NCI-H1048 (cell line): Measurements from ENCODE around the gene HDAC4.

Source experiments
- DNase-seq: peaks from one replicate; lab custom pipeline; 2025; lab: John Stamatoyannopoulos, UW

The HDAC4 gene

DNA sequence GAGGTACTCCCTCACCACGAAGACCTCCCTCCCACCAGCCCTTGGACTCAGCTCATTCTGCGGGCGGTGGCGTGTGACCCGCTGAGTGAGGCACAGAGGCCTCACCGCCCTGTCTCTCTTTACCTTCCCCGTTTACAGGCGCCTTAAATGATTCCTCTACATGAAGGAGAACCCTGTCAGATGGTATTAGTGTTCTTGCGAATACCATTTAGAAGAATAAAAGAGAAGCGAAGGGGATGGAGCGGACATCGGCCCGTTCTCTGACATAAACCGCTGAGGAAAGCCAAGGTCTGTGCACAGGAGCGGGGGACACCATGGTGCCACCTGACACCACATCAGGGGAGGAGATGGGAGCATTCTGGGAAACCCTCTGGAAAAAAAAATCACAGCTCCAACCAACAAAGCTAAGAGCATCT is 179.8 kb downstream of the HDAC4 start:
- DNase-seq = no peak

DNA sequence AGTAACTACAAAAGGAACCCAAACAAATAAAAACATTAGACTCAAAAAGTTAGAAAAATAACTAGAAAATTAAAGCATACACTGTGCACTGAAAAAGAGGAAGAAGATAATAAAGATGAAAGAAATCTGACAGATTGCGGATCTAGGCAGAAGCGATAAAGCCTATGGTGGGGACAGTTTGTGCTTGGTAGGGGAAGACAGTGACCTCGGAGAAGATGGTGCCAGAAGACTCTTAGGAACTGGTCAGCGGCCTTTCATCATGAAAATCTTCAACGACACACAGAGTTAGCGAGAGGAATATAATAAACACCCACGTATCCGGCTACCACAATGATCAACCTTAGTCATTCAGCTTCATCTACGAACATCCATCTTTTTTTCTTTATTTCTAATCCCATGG is 180.5 kb downstream of the HDAC4 start:
- no peak for DNase-seq

DNA sequence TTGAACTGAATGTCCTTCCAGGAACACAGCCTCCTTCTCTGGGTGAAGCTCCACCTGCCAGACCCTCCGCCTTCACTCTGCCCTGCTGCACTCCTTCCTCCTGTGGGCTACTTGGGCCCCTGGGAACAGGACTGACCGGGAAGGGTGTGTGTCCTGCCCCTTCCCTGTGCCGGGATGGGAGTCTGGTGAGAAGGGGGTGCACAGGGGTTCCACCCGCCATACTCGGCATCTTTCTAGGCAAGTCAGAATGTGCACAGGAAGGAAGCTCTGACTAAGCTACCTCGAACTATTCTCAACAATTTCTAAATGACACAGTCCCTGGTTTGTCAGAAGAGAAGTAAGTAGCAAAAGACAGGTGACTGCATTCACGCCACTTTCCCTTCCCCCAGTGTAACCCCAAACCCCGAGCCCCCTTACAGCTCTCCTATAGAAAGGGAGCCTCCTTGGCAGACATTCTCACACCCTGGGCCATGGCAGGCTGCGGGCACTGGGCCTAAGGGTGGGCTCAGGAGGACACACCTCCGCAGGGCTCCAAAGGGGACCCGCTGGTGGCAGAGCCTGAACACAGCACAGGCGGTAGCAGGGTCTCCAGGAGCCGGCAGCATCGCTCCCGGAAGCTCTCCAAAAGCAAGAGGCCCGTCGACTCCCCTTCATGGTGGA is 184.1 kb downstream of the HDAC4 start:
- no peak for DNase-seq

DNA sequence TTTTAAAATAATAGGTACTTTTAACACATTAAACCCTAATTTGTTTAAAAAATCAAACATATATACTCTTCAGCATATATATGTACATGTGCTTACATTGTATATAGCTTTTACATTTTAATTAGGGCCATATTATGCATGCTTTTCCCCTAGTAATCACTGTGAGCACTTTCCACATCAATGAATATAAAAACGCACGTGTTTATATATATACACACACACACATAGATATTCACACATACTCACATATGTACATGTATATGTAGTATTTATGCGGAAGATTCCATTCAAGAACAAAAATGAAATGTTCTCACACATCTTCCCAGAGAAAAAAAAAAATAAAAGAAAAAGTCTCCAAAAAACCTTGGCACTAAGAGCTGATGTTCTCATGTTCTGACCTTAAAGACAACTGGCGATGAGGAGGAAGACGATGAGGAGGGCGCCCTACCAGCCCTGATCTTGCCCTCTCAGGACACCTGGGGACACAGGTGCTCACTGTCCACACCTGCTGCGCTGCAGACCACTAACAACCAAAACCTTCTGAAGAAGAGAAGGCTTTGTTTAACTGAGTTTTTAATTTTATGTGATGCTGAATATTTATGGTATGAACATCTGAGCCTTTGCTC is 184.7 kb downstream of the HDAC4 start:
- DNase-seq = no peak

DNA sequence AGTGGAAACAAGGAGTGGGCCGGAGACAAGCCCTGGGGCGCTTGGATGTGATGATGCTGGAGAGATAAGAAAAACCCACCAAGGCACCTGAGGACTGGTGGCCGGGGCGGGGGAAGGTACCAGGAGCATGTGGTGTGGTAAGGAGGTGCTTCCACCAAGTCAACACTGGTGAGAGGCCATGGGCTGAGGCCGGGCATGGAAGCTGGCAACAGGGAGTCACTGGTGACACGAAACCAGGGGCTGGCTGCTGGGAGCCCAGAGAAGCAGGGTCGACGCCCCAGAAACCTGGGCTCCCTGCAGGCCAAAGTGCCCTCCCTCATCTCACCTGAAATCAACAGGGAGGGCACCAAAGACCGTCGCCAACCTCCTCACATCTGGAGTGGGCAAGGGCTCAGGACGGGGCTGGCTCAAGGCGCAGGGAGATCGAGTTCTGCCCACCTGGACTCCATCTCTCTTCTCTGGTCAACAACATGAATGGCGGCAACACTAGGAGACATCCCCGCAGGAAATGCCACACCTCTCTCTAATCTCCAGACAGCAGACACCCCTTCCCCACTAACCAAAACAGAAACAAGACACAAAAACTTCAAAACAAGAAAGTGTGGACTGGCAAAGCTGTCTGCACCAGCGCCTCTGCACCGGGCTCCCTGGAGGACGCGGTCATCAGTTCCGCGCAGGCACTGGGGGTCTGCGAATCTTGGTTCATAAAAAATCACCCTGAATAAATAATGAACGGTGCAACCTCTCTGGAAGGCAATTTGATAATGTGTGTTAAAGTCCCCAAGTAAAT is 185.5 kb downstream of the HDAC4 start:
- DNase-seq = no peak

DNA sequence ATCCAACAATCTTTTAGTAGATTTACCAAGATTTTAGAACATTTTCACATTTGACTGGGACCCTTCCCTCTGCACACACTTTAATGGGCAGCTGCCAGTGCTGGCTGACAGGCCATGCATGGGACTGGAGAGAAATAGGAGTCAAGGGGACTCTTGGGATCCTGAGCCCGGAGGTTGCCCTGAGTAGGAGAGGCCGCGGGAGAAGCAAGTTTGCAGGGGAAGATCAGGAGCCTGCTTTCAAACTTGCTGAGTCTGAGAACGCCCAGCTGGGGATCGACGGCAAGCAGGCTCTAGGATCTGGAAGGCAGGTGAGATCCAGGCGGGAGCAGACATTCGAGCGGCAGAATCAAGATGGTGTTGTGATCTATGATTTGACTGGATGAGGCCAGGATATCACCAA is 186.1 kb downstream of the HDAC4 start:
- DNase-seq = no peak

DNA sequence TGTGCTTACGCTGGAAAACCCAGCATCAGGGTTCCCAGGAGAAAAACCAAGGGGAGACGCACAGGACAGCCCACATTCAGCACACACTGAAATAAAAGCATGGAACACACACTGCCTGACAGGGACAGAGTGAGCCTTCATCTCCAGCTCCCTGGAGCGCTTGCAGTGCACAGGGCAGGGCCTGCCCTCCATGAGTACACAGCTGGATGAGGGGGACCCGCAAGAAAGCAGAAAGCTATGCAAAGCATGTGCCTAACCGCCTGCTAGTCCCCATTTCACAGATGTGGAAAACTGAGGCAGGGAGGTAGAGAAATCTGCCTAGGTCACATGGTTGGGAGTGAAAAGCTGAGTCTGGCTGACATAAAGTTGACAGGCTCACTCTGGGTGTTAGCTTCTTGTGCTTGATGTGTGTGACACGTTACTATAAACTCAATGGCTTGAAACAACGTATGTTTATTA is 187.1 kb downstream of the HDAC4 start:
- no peak for DNase-seq

DNA sequence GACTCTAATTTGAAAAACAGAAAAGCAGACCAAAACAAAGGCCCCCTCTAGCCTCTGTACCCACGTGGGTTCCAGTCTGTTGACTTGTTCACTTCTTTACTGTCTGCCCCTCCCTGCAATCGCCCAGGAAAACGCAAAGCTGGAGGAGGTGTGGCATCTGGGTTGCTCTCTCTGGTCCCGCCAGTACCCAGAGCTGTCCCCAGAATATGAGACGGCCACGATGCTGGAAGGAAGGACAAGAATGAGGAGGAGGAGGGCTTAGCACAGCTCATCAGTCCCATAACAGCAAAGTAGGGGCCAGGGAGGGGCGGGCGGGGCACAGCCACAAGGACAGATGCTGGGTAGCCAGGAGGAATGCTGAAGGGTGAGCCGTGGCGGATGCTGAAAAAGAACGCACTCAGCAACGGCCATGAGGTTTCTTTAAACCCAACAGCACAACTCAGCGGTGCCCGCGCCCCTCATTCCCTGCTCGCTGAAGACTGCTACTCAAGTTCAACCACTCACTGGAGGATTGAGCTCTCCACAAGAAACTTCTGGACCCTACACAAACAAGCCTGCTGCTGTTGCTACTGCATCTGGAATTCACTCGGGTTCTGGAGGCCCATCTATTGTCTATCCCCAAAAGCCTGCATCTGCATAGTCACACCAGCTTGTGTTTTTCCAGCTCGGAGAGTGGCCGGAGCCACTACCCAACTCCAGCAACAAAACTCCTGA is 187.7 kb downstream of the HDAC4 start:
- DNase-seq = no peak

DNA sequence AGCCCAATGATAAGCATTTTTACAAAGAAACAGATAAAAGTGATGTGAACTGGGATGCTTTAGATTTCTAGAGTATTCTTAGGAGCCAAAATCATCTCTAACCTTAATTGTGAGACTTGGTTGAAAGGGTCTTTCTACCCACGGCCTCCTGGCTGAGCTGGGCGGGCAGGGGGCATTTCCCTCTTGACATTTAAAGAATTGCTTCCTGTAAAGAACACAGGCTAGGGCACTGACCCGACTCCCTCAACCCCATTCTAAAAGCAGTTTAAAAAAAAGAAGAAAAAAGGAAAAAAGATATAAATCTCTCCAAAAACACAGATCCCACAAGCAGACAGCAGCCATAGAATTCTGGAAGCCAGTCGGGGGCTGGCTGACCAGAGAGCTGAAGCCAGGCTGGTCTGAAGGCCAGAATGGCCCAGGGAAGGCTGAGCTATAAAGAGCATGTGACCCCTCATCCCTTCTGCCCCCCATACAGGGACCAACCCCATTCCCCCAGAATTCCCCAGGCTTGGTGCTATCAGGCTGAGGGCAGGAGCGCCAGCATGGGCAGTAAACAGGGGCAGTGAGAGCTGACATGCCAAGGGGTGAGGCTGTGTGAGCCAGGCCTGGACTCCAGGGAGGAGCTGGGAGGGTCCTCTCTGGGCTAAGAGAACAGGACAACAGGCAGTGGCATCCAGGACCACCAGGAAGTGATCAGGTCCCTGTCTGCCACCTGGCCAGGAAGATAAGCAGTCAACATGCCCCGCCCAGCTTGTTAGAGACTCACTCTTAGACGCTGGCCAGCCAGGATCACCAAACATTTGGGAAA is 188.5 kb downstream of the HDAC4 start:
- DNase-seq = no peak

DNA sequence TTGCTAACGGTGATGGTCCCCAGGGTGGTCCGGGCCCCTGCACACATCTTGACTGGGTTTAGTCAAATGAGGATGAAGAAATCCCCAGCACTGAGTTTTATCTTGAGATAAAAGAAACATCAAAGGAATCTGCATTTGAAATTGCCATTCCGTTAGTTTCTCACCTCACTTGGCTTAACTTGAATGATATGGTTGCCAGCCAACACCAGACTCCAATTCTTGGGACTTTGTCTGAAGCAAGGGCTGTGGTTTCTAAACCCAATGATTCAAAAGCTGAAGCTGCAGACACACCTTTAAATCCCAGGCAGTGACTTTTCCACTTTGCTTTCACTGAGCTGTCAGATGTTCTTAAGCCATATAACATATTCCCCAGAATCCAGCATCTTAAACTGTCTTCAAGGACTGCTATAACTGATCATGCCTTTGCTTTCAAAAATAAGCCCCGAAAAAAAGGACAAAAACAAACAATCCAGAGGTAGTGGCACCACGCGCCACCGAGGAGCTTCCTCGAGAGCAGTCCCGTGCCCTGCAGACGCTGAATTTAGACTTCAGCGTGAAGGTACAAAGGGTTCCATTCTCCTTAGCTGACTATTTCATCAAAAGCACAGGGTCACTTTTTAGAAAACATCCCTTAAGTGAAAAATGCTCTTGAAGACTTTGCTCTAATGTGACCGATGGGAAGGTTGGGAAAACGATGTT is 189.3 kb downstream of the HDAC4 start:
- DNase-seq = no peak

DNA sequence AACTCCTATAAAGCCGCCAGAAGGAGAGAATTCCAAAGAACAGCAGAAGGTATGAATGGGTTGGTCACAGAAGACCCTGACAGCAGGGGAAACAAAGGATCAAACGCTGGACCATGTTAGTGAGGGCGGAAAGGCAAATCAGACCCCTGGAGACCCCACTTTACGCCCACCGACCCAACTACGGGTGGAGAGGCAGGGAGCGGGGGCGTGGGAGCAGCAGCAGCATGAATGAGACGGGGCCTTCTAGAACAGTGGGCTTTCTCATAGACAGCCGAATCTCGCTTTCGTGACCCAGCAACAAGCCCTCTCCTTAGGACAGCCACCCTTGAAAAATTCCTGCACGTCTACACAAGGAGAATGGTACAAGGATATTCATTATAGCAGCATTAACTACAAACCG is 191.0 kb downstream of the HDAC4 start:
- no peak for DNase-seq

DNA sequence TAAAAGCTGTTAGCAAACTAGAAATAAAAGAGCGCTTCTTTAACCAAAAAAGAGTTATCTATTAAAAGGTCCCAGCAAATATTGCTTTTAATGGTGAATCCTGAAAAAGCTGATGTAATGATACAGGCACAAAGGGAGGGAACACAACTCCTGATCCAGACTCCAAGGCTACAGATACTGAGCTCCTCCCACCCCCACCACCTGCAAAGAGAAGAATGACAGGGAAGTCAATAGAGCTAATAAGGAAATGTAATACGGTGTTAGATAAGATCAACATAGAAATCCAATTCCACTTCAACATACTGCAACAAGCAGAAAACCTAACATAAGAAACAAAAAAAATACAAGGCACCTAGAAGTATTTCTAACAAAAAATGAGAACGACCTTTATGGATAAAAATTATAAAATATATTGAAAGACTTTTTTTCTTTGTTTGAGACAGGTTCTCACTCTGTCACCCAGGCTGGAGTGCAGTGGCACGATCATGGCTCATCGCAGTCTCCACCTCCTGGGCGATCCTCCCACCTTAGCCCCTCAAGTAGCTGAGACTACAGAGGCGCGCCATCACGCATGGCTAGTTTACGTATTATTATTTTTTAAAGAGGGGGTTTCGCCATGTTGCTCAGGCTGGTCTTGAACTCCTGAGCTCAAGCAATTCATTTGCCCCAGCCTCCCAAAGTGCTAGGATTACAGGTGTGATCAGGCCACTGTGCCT is 192.2 kb downstream of the HDAC4 start:
- DNase-seq = no peak

DNA sequence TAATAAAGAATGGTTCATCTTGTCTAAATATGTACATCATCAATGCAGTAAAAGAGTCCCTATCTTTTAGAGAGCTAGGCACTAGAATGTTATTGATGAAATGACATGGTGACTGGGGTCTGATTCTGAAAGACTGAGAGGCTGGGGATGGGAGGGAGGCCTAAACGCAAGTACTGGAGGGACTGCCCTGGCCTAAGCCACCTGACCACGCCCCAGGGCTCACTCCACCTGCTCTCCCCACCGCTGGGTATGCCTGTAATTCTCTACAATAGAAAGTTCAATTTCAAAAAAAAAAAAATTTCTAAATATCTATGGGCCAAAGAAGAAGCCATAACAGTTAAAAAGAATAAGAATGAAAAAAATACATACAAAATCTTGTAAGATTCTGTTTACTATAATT is 194.0 kb downstream of the HDAC4 start:
- DNase-seq = no peak

DNA sequence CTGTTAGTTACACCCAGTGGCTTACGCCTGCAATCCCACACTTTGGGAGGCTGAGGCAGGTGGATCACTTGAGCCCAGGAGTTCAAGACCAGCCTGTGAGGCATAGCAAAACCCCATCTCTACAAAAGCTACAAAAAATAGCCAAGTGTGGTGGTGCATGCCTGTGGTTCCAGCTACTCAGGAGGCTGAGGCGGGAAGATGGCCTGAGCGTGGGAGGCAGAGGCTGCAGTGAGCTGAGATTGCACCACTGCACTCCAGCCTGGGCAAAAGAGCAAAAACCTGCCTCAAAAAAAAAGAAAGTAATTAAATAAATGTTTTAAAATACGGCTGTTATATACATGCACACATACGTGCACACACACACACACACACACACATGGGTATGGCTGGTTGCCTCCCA is 194.8 kb downstream of the HDAC4 start:
- DNase-seq = no peak

DNA sequence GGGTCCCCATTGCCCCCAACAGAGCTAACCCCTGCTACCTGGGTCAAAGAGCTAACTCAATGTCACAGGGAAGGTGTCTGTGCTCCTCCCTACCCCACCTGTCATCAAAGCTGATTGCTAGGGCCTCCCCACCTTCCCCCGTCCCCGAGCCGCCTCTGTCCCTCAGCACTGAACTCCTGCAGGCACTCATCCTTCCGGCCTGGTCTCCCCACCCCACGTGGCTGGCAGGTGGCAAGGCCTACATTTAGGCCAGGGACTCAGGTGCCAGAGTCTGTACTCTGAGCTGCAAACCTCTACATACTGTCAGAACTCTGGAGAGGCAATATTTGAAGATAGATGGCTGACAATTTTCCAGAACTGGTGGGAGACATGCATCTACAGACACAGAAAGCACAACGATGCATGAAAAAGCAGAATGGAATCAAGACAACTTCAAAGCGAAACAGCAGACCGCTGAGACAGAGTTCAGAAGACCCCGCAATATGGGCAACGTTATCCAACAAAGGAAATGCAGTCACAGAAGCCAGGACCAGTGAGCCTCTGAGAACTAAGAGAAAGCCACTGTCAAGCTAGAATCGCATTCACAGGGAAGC is 195.8 kb downstream of the HDAC4 start:
- DNase-seq = no peak

DNA sequence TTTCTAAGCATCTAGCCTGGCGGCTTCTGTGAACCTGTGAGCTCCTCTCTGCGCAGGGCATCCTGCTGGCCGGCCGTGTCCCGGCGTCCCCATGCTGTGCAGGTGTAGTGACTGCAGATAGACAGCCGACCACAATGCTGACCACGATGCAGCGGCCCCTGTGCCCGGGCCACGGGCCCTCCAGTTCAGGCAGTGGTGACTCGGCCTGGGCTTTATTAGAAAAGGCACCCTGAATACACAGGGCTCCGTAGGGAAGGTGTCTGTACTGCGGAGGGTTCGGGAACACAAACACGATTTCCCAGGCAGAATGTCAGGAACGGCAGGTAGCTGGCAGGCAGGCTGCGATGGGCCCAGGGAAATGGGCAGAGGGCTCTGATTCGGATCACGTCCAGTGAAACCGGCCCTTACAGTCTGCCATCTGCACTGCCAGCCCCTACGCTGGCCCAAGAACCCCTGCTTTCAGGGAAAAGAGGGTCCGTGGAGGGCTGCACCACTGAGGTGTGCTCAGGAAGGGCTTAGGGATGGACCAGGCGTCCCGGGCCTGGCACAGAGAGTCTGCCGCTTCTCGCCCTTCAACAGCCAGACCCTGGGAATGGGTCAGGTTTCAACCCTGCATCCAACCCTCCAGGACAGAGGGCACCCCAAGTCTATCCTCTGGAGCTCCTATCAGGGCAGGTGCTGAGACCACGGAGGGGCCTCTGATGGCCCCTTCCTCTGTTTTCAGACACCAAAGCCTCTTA is 196.5 kb downstream of the HDAC4 start:
- no peak for DNase-seq

DNA sequence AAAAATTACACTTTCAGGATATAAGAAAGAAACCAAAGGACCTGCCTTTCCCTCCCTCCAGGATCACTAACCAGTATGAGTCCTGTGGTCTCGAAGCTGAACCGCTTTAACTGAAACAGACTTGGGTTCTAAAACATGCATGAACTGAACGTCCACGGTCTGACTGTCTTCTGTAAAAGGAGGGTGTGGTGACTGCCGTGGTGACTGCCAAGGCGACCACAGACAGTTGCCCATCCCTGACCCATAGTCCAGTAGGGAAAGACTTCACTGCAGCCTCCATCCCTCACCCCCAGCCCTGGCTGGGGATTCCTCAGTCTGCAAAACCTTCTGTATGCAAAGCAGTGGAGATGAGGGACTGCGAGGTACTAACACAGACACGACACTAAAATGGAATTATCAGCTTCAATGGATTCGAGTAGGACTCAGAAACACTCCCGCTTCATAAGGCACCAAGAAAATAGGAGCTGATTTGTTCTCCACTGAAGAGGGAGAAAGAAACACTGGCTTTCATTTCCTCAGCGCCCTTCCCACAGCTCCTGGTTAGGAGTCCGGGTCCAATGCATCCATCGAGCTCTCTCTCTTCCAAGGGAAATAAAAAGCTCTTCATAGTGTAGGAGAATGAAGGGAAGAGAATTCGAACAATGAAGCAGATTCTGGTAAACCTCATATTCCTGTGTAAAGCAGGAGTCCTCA is 197.2 kb downstream of the HDAC4 start:
- no peak for DNase-seq

DNA sequence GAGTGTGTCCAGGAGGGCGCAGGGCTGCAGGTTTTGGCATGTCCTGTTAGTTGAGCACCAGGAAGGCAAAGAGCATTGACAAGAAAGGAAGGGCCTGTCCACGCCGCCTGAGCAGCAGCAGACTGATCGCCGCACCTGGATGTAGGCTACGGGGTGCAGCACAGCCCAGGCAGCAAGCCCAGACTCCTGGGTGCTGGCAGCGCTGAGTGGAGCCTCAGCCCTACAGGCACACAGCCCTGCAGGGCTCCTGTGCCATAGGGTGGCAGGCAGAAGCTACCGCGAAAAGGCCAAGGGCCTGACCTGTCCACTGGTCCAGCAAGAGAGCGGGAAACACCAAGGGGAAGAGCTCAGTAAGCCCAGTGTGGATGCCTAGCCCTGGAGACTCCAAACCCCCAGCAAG is 198.0 kb downstream of the HDAC4 start:
- DNase-seq = no peak

DNA sequence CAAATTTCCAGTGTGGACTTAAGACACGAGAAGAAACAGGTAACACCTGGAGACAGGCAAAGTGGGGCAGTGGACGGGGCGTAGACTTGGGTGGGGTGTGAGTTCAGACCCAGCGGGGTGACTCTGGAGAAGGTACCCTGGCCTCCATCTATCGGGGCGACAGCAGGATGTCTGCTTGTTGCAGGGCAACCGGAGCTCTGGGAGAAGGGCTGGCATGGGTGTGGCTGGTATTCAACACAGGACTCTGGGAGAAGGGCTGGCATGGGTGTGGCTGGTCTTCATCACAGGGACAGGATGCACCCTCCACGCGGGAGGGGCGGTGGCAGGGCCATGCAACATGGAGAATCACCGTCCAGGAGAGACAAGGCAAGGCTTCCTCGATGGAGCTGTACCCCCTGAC is 198.5 kb downstream of the HDAC4 start:
- no peak for DNase-seq
